Endothelial cell of umbilical vein (primary cell): ENCODE results near the gene PTPRE. TPM values are rescaled to one million over a fixed set of nuclear protein-coding genes. Genes with fewer than 3 reads are reported as not detected.

Source experiments
- BruUV-seq: library from RNA; stranded (reverse); fragments of 400-500 nt; replicated peaks from 2 replicates; lab custom pipeline; 2021; lab: Mats Ljungman, UMichigan
- CTCF ChIA-PET: fragments of 300-600, 350-600 bp; sonication (Branson Sonifier 250); formaldehyde crosslinking; loops from one replicate; lab custom pipeline; 2021; ENCODE audit warnings: antibody characterized with exemption, inconsistent platforms; lab: Charles Lee
- POLR2A ChIA-PET: fragments of 300-600, 350-600 bp; sonication (Branson Sonifier 250); formaldehyde crosslinking; loops from one replicate; lab custom pipeline; 2021; ENCODE audit warnings: antibody characterized with exemption, inconsistent platforms; lab: Charles Lee
- DNase-seq: peaks from one replicate; pipeline ENCODE4 v3.0.0-alpha.2; 2011; ENCODE audit warnings: low read depth, low spot score
- FAIRE-seq: peaks from 2 replicates; lab custom pipeline; 2011; peaks lifted over from hg19 to GRCh38; lab: Jason Lieb, UNC
- H2AFZ ChIP-seq: 2 replicates; pipeline ENCODE4 v1.6.0; 2012; ENCODE audit warnings: low read depth, low read length, control low read depth, inconsistent platforms
- H3K27ac ChIP-seq: 2 replicates; pipeline ENCODE4 v1.5.1; 2011; ENCODE audit warnings: low read depth, mild to moderate bottlenecking, control low read depth, low read length, moderate library complexity; ENCODE audit not compliant: insufficient read depth
- H3K27me3 ChIP-seq, 2 experiments: 2 replicates each; pipeline versions ENCODE4 v1.6.0 to v1.6.1; 2011; ENCODE audit warnings: low read length in 2 of 2, mixed read lengths in 1 of 2; ENCODE audit not compliant: control insufficient read depth in 2 of 2, insufficient read depth in 2 of 2
- H3K36me3 ChIP-seq, 2 experiments: 2 replicates in 1 of 2; 3 replicates in 1 of 2; pipeline ENCODE4 v1.5.1; 2011; ENCODE audit warnings: low read length in 2 of 2, mild to moderate bottlenecking in 1 of 2, moderate library complexity in 1 of 2; ENCODE audit not compliant: control insufficient read depth in 2 of 2, insufficient read depth in 2 of 2; ENCODE audit errors: extremely low read depth in 1 of 2
- H3K4me1 ChIP-seq: 3 replicates; pipeline ENCODE4 v1.5.1; 2011; ENCODE audit warnings: mild to moderate bottlenecking, low read length; ENCODE audit not compliant: control insufficient read depth, insufficient read depth; ENCODE audit errors: extremely low read depth
- H3K4me2 ChIP-seq: 2 replicates; pipeline ENCODE4 v1.6.1; 2011; ENCODE audit warnings: low read length, control low read depth, mixed read lengths; ENCODE audit not compliant: insufficient read depth
- H3K4me3 ChIP-seq, 3 experiments: fragments of 200-600 bp in 1 of 3; sonication (generic), shearing (Covaris generic) in 1 of 3; replicated peaks in 1 of 3; 2 replicates each; pipeline ENCODE4 v1.5.1; 2011 to 2016; ENCODE audit warnings: control low read depth in 3 of 3, low read length in 3 of 3, mild to moderate bottlenecking in 2 of 3, inconsistent platforms in 1 of 3, low read depth in 1 of 3, moderate library complexity in 1 of 3; ENCODE audit not compliant: insufficient read depth in 1 of 3
- H3K79me2 ChIP-seq: 2 replicates; pipeline ENCODE4 v1.6.0; 2012; ENCODE audit warnings: low read length, inconsistent platforms; ENCODE audit not compliant: control insufficient read depth, insufficient read depth
- H3K9ac ChIP-seq: replicated peaks from 2 replicates; pipeline ENCODE3; 2011; ENCODE audit warnings: low read length, control low read depth; ENCODE audit not compliant: insufficient read depth; ENCODE audit errors: extremely low read depth
- H3K9me1 ChIP-seq: replicated peaks from 3 replicates; pipeline ENCODE4 v1.6.0; 2011; ENCODE audit warnings: mild to moderate bottlenecking, low read length; ENCODE audit not compliant: control insufficient read depth, insufficient read depth; ENCODE audit errors: extremely low read depth
- H3K9me3 ChIP-seq: replicated peaks from 2 replicates; pipeline ENCODE4 v1.5.1; 2012; ENCODE audit warnings: low read length, inconsistent platforms; ENCODE audit not compliant: control insufficient read depth, insufficient read depth
- H4K20me1 ChIP-seq: replicated peaks from 2 replicates; pipeline ENCODE3; 2011; ENCODE audit warnings: mild to moderate bottlenecking, low read length; ENCODE audit not compliant: control insufficient read depth, insufficient read depth; ENCODE audit errors: extremely low read depth
- CTCF ChIP-seq, 2 donors: IDR thresholded peaks; 1 replicate in 1 of 2; 2 replicates in 1 of 2; pipeline ENCODE4 v1.5.1; 2011; ENCODE audit warnings: low read length in 2 of 2, mild to moderate bottlenecking in 2 of 2, moderate library complexity in 2 of 2, control low read depth in 1 of 2, inconsistent platforms in 1 of 2, low read depth in 1 of 2; ENCODE audit not compliant: insufficient read depth in 1 of 2; ENCODE audit errors: extremely low read depth in 1 of 2
- EZH2 ChIP-seq: IDR thresholded peaks from 2 replicates; pipeline ENCODE4 v1.6.1; 2012; ENCODE audit warnings: borderline replicate concordance, low read depth, mild to moderate bottlenecking, moderate library complexity, low read length, inconsistent platforms; ENCODE audit not compliant: severe bottlenecking
- FOS ChIP-seq: IDR thresholded peaks from 2 replicates; pipeline ENCODE4 v1.6.1; 2011; ENCODE audit warnings: mild to moderate bottlenecking, low read length, moderate library complexity, borderline replicate concordance; ENCODE audit not compliant: insufficient read depth
- GATA2 ChIP-seq: IDR thresholded peaks from 2 replicates; pipeline ENCODE4 v1.7.0; 2011; ENCODE audit warnings: low read depth, mild to moderate bottlenecking, moderate library complexity, mixed read lengths, low read length; ENCODE audit not compliant: insufficient read length, insufficient read depth
- JUN ChIP-seq: IDR thresholded peaks from 2 replicates; pipeline ENCODE4 v1.6.1; 2011; ENCODE audit warnings: borderline replicate concordance, low read depth; ENCODE audit not compliant: insufficient read length, insufficient read depth
- MAX ChIP-seq: IDR thresholded peaks from 2 replicates; pipeline ENCODE4 v1.6.1; 2011; ENCODE audit not compliant: insufficient read depth, insufficient read length
- MYC ChIP-seq: IDR thresholded peaks from one replicate; pipeline ENCODE4 v1.6.1; 2011; ENCODE audit warnings: mild to moderate bottlenecking, low read depth, low read length
- POLR2A ChIP-seq: IDR thresholded peaks from 2 replicates; pipeline ENCODE4 v1.6.1; 2012; ENCODE audit warnings: low read depth, mild to moderate bottlenecking, control low read depth, low read length
- POLR2AphosphoS5 ChIP-seq: IDR thresholded peaks from 2 replicates; pipeline ENCODE4 v1.6.1; 2012; ENCODE audit warnings: low read depth, mild to moderate bottlenecking, control low read depth, low read length, moderate library complexity; ENCODE audit not compliant: insufficient read depth
- dilution Hi-C: fragments of 300-500 bp; cut with MboI; formaldehyde crosslinking; loops from one replicate; pipeline ENCODE4 v1.15.0; 2019; ENCODE audit warnings: low sequenced_read_pairs; ENCODE audit not compliant: extremely low pct_ligation_motif_present
- intact Hi-C: fragments of 100-400 bp; cut with micrococcal nuclease; formaldehyde crosslinking; loops from one replicate; pipeline ENCODE4 v1.10.0; 2022
- polyA plus RNA-seq, 4 experiments: library from polyadenylated mRNA; depleted of rRNA in 3 of 4; stranded (reverse) in 3 of 4; unstranded in 1 of 4; fragments of >200 nt; gene quantifications; 2 replicates each; pipeline versions ENCODE4 v1.2.1 to v1.2.3, GENCODE V29; 2011 to 2012; ENCODE audit warnings: missing spikeins in 1 of 4
- total RNA-seq: library from RNA; stranded (reverse); gene quantifications from 2 replicates; pipeline ENCODE4 v1.2.3, GENCODE V29; 2021

PTPRE gene
- total and polyA plus RNA-seq, 2 donors (not counting 3 experiments of a cell fraction or from before 2014, with no cell fraction given) = 37.3 to 116 TPM

DNA sequence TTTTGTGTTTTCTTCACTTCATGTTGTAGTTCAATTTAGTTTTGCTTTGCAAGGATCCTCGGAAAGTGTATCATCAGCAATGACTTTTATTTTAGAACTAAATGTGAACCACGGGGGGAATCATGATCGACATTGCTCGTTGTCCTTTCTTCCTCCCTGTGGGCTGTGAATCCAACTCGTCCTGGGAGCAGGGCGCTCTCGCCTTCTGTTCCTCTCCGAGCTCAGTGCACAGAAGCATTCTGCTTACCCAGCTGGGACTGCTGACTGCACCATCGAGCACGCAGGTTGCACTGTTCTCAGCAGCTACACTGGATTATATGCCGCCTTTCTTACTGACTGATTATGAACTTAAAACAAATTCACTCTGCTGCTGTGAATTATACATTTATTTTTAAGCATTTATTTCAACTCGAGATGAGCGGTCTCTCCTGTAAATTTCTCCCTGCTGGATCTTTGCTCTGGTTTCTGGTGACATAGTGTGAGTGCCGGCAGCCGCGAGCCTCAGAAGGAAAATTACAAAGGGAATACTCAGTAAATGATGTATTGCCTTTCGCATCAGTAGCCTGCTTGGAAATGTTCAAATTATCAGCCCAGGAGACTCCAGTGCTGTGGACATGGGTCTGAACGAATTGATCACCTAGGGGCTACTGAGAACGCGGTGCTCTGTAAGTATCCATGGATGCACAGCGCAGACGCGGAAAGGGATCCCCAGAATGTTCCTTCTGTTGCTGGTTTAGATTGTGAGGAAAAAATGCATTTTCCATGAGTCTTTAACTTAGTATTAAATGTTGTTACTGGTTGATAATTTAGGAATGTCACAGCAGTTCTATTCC is 92.6 kb downstream of the PTPRE start:
- peaks cover 25% of the 10 kb centered on the region for H3K4me1 ChIP-seq
- no peaks in the 10 kb centered on the region for H3K9me3 ChIP-seq
- no peak overlapping the region for H3K4me2 ChIP-seq
- intact Hi-C loops (loop anchor here (1.0 kb wide), 1 partner anchor 8 kb away; no protein-coding TSS in a partner anchor), dilution Hi-C loops (no loop called here)
- ChIA-PET CTCF (interaction anchor here (1.2 to 2.9 kb wide), 4 partner anchors 8 to 93 kb away, joined by 5 to 26 read pairs (median 14); partner anchors contain the start of gene PTPRE), POLR2A (no interaction called here)
- H3K79me2 ChIP-seq = peaks cover 98% of the 10 kb centered on the region
- no TSS peak for BruUV-seq
- no peaks in the 10 kb centered on the region for H4K20me1 ChIP-seq
- H3K4me3 ChIP-seq = no peak overlapping the region
- H3K9ac ChIP-seq = no peak overlapping the region
- no peak overlapping the region for H3K27ac ChIP-seq
- TF ChIP-seq CTCF (IDR thresholded peaks at IDR 0.05; ENCODE audit: extremely low read depth in 1 of 2, insufficient read depth in 1 of 2, low read depth in 1 of 2, low read length in 2 of 2) = no peak
- no peak for TF ChIP-seq MYC
- TF ChIP-seq MAX = no peak
- TF ChIP-seq GATA2 = no peak
- TF ChIP-seq FOS = no peak
- TF ChIP-seq JUN = no peak
- no peak for TF ChIP-seq POLR2AphosphoS5
- TF ChIP-seq POLR2A = no peak
- TF ChIP-seq EZH2 = no peak
- DNase-seq = no peak
- H3K36me3 ChIP-seq = peaks cover 0 to 20% of the 10 kb centered on the region in 2 experiments
- no peaks in the 10 kb centered on the region for H3K27me3 ChIP-seq
- H2AFZ ChIP-seq = no peak overlapping the region
- no peak for FAIRE-seq
- H3K9me1 ChIP-seq = no peaks in the 10 kb centered on the region
